GM21825 (cell line): ENCODE data around the gene TMEM179.
"Not testable (repeated sequence)": the region's sequence is repeated elsewhere in the genome, so short reads cannot be mapped to it uniquely, and the experiment has no call there.

ENCODE experiments used
- ATAC-seq: cut with Tn5 transposase; IDR thresholded peaks from one replicate; pipeline ENCODE4 v1.9.1; 2021; ENCODE audit warnings: mild to moderate bottlenecking, moderate library complexity; ENCODE audit not compliant: unreplicated experiment

TMEM179 gene

DNA sequence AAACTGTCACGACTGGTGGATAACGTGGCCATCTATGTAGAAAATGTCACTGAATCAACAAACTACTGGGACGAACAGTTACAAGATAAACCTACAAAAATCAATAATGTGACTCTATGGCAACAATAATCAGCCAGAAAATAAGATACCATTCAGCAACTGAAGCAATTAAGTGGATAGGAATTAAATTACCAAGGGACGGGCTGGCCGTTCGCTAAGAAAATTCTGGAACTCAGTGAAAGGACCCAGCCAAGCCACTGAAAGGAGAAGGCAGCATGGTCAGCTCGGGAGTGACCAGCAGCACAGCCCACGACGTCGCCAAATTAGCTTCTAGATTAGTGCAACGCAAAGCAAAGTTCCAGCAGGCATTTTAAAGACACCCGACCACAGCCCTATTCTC lies 33.6 kb upstream of the TMEM179 start:
- no peak for ATAC-seq

- ATAC-seq: no peak
These were observed 33.0 kb upstream of the TMEM179 start for GRCh38 chr14:104637546-104638003.

DNA sequence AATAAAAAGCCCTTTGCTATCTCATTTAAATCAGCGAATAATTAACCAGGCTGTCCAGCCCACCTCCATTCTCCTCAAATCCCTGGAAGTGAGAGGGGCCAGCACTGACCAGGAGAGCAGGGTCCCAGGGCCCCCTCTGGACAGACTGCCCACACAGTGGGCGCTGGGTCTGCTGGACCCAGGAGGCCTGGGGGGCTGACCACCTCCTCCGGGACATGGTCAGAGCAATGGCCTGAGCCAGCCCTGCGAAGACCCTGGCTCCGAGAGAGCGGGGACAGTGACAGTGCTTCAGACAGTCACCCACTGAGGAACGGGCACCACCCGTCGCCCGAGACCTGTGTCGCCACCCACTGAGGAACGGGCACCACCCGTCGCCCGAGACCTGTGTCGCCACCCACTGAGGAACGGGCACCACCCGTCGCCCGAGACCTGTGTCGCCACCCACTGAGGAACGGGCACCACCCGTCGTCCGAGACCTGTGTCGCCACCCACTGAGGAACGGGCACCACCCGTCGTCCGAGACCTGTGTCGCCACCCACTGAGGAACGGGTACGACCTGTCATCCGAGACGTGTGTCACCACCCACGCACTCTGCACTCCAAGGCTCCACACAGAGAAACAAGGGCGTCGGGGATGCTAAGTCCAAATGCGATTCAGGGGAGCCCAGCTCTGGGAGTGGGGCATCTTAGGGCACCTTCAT lies 32.4 kb upstream of the TMEM179 start:
- not testable (repeated sequence) for ATAC-seq

- no peak for ATAC-seq
These were observed 31.6 kb upstream of the TMEM179 start for GRCh38 chr14:104636131-104636530.

DNA sequence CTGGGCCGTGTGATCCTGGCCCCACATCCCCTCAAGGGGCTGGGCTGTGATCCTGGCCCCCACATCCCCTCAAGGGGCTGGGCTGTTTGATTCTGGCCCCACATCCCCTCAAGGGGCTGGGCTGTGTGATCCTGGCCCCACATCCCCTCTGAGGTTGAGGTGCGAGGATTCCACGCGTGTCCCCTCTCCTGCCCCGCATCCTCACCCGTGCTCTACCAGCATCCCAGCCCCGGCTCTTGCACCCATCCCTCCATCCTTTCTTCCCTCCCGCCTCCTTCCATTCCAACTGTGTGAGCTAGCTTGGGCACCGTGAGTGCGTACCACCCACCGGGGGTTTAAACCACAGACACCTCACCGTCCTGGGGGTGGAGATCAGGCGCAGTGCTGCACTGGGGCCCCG lies 31.1 kb upstream of the TMEM179 start:
- no peak for ATAC-seq

GRCh38 chr14:104634886-104635570 lies 30.5 kb upstream of the TMEM179 start:
- no peak for ATAC-seq

- no peak for ATAC-seq
These were observed 29.7 kb upstream of the TMEM179 start for GRCh38 chr14:104634138-104634760.

DNA sequence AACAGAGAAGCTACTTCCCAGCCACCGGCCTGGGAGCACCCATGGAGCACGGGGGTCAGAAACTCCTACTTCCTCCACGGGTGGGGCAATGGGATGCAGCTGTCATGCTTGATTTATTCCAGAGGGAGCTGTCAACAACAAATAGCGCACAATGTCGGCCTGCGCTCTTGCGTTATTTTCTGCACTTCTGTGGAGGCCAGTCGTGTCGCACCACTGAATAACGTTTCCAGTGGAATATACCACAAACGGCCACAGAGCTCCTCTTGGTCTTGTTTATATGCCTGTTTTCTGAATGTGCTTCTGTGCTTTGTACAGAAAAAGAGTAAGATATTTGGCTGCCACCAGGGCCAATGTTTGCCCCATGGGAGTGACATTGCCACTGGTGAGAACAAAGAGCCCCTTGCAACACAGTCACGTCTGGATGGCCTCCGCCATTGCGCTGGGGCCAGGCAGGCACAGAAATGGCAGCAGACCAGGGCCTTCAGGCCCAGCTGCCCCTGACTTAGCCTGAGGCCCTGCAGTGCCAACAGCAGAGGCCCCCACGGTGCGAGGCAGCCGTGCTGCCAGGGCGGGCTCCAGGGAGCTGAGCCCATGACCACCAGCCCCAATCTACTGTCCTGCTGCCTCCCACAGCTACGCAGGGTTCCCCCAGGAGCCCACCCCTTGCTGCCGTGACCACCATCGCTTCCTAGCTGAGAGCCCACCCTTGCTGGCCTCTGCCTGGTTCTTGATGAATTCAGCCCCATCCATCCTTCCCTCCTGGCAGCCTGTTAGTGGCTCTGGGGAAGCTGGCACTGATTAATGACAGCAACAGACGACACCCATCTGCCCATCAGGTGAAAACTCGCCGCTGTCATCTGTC lies 28.9 kb upstream of the TMEM179 start:
- no peak for ATAC-seq

DNA sequence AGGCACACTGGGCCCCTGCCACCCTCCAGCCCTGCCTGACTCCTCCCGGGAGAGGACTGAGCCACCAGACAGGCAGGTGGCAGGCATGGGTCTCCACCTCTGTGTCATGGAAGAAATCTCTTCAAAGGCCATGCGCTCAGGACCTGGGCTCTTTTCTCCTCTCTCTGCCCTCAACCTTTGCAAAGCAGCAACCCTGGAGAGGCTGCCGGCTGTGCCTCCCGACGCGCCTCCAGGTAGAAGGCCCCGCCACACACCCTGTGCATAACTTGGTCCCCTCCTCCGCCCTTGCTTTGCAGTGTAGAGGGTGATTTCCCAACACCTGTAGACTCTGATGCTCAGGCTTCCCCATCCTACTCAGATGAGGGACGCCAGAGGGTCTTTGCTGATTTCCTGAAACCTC lies 28.2 kb upstream of the TMEM179 start:
- ATAC-seq: no peak

GRCh38 chr14:104624939-104625338 lies 20.4 kb upstream of the TMEM179 start:
- no peak for ATAC-seq

DNA sequence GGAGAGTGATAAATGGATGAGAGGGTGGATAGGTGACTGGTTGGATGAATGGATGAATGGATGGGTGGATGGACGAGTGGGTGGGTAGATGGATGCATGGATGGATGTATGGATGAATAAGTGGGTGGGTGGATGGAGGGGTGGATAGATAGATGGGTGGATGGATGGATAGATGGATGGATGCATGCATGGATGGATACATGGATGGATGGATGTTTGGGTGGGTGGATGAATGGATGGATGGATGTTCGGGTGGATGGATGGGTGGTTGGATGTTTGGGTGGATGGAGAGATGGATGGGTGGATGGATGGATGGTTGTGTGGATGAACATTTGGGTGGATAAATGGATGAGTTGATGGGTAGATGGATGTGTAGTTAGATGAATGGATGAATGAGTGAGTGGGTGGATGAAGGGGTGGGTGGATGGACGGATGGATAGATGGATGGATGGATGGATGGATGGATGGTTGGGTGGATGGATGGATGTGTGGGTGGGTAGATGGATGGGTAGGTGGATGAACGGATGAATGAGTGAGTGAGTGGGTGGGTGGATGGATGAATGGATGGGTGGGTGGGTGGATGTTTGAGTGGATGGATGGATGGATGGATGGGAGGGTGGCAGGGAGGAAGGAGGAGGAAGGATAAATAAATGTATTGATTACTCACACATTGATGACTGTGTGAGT lies 9.7 kb upstream of the TMEM179 start:
- no peak for ATAC-seq

- ATAC-seq: no peak
These were observed 7.3 kb upstream of the TMEM179 start for GRCh38 chr14:104611881-104612280.

DNA sequence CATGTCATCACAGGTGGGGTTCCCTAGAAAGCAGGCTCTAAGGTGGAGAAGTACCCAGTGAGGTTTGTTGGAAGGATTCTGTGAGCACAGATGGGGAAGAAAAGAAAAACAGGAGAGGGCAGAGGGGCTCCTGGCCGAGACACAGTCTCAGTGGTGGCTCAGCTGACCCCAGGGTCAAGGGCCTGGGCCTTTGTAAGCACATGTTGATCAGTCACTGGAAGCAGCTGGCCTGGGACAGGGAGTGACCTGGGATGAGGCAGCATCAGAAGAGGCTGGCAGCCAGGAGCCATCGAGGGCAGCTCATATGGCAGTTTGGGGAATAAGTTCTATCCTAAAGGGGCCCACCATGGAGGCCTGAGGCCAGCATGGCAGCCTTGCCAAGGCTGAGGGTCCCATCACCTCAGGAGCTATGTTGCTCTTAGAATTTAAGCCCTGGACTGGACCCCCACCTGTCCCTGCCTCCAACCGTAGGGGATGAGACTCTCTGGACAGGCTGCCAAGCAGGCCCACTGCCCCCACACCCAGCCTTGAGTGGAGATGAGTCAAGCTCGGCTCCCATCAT lies 6.3 kb upstream of the TMEM179 start:
- ATAC-seq: no peak

DNA sequence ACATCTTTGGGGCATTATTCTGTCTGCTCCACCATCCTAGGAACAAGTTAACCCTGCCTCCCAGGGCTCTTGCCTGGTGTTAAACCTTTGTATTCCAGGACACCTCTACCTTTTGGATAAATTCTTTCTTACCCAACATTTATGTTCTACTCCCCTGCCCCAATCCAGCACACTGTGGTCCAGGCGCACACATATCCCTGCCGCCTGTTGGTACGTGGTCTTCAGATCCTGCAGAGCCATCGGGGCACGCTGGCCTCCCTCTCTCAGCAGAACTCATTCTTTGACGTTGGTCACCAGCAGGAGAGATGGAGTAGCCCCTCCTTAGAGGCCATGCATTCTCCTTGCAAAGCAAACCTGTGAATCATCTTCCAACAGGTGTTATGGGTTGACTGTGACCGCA lies 5.1 kb upstream of the TMEM179 start:
- ATAC-seq: no peak

DNA sequence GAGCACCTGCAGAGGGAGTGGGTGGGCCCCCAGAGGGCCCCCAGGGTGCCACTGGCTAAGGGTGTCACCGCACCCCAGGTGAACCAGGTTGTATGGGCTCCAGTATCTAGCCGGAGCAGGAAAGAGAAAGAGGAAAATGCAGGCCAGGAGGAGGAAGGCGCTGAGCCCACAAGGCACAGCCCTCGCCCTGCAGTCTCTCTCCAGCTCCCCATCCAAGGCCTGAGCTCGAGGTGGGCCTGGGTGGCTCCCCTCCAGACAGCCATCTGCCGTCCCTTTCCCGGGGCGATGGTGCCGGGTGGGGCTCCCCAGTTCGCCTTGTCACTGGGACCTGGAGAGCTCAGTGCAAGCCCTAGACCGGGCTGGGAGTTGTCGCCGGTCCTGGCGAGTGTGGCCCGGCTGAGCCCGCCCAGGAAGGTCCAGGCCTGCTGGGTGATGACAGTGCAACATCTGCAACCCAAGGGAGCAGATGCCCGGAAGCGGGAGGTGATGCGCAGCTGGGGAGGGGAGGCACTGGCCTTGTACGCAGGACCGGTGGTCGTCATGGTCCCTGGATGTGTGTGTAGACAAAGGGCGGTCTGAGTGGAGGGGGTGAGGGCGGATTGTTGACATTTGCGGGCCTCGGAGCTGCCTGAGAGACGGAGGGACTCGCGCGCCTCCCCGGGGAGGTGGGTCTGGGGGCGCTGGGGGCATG lies 716 bp downstream of the TMEM179 start:
- ATAC-seq: no peak

- ATAC-seq: no peak
These were observed 1.6 kb downstream of the TMEM179 start for GRCh38 chr14:104602933-104603325.

DNA sequence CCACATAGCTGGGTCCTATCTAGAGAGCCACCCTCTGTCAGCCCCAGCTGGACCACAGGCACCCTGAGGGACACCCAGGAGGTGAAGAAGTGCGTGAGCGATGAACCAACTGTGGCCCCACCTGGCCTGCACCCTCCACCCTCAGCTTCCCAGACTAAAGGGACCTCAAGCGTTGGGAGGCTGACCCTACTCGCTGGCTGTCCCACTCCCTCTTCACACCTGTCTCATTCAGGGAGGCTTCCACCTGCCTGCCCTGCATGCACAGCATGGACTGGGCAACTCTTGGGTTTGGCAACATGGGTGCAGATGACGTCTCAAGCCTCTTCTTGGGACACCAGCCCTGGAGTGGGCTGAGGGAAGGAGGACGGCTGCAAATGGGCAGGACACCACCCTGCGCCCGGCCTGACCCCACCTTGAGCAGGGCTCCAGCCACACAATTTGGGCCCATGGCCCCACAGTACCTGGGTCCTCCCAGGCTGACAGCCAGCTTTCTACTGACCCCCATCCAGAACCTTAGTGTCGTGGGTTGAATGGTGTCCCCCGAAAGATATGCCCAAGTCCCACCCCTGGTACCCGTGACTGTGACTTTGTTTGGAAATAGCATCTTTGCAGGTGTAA lies 2.1 kb downstream of the TMEM179 start:
- ATAC-seq: no peak

DNA sequence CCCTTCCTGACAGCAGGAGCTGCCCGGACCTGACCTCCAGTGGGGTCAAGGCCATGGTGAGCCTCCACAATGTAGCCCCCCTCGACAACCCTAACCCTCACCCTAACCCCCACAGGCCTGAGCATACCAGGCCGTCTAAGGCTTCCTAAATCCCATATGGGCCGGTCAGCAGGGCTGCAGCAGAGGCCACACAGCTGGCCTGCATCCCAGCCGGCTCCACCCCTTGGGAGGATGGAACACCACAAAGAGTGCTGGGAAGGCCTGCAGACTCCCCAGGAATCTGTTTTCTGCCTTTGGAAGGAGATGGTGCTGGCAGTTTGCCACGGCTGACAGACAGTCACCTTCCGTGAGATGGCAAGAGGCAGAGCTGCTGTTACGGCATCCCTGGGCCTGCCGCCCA lies 2.8 kb downstream of the TMEM179 start:
- no peak for ATAC-seq

DNA sequence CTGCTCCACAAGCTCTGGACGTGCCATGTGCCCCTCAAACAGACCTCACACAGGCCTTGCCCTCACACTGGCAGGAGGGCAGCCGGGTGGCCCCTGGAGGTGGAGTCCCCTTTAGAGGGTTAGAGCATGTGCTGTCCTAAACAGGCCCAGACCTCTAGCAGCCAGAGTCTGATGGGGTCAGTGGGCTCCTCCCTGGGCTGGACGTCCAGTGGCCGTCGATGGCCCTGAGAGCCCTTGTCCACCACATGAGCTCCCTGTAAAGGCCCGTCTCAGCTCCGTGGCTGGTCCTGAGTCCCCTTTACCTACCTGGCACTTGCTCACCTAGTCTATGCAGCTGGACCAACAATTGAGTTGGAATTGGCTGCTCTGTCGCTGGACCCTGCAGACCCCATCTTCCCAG lies 3.8 kb downstream of the TMEM179 start:
- no peak for ATAC-seq
